ENCODE measurements around the gene TMEM184A. TPM values are rescaled to one million over a fixed set of nuclear protein-coding genes. Genes with fewer than 3 reads are reported as not detected.
A peak's percentile ranks its signal among the peaks of the same experiment; 100 is the strongest.

TMEM184A gene
- total and polyA plus RNA-seq, 2 of the 4 experiments (the other 2 are of a cell fraction) = 0.36 to 1.9 TPM

- dilution Hi-C loops (cut with HindIII; ENCODE audit: low sequenced_read_pairs, unreplicated experiment) (no loop called here), intact Hi-C loops (cut with micrococcal nuclease) (no loop called here), in situ Hi-C loops (cut with MboI; ENCODE audit: low sequenced_read_pairs) (no loop called here)
- H3K4ac ChIP-seq (ENCODE audit: low read depth, low read length) = no peak overlapping the region
- H2AK9ac ChIP-seq (replicated peaks; ENCODE audit: low read depth, low read length, poor library complexity) = no peak overlapping the region
- no peak overlapping the region for H3K18ac ChIP-seq (ENCODE audit: low read depth, low read length)
- H3K9me1 ChIP-seq (ENCODE audit: insufficient read depth, low read length) = peaks cover 4% of the 10 kb centered on the region; the same call in 1 of the 2 replicates
- ChIA-PET CTCF (no interaction called here), POLR2A (ENCODE audit: unreplicated experiment) (no interaction called here)
- no peak overlapping the region for H2BK5ac ChIP-seq (ENCODE audit: low read depth, low read length, poor library complexity, severe bottlenecking)
- WGBS, 2 experiments (ENCODE audit: extremely low coverage in 2 of 2, insufficient read length in 1 of 2) = 94% methylated on average over 18 of the region's 33 CpGs; no CpG with 5 or more reads in 1 of the 2 experiments
- H3K27me3 ChIP-seq (ENCODE audit: control insufficient read depth, insufficient read depth, low read length) = no peaks in the 10 kb centered on the region
- no peak overlapping the region for H3K56ac ChIP-seq (ENCODE audit: extremely low read depth, insufficient read depth, low read length)
- H3K4me1 ChIP-seq (ENCODE audit: control insufficient read depth, insufficient read depth, low read length) = peaks cover 10% of the 10 kb centered on the region
- no peak overlapping the region for H2BK15ac ChIP-seq (ENCODE audit: low read depth, low read length)
- no peak overlapping the region for H3K4me2 ChIP-seq (ENCODE audit: low read depth, low read length)
- no peak overlapping the region for H3K9ac ChIP-seq (ENCODE audit: low read depth, low read length)
- peak overlapping the region; percentile 10; the same call in 1 of the 2 replicates for H3K27ac ChIP-seq (ENCODE audit: insufficient read depth, low read length)
- no peak overlapping the region for H3K14ac ChIP-seq (replicated peaks; ENCODE audit: low read depth, low read length)
- peak overlapping the region; percentile 58 for H2AFZ ChIP-seq (replicated peaks; ENCODE audit: low read length, poor library complexity)
- peaks cover 48% of the 10 kb centered on the region for H3K36me3 ChIP-seq (ENCODE audit: control insufficient read depth, insufficient read depth, low read length)
- H3K23ac ChIP-seq (ENCODE audit: low read depth, low read length) = no peak overlapping the region
- H4K5ac ChIP-seq (ENCODE audit: low read depth, low read length) = no peak overlapping the region
- H3K79me1 ChIP-seq (ENCODE audit: low read depth in 1 of 2, low read length in 2 of 2) = peaks cover 0 to 47% of the 10 kb centered on the region in 2 experiments; a peak in 3 of 4 replicates
- DNase-seq = no peak
- H2AK5ac ChIP-seq (ENCODE audit: low read depth, low read length) = no peak overlapping the region
- no peak overlapping the region for H3K4me3 ChIP-seq (ENCODE audit: insufficient read depth, low read depth, low read length)
- H2BK120ac ChIP-seq (ENCODE audit: low read depth, low read length) = no peak overlapping the region
- H3K9me3 ChIP-seq (ENCODE audit: control insufficient read depth, insufficient read depth, low read length) = no peaks in the 10 kb centered on the region
- H4K8ac ChIP-seq (ENCODE audit: low read depth in 2 of 2, low read length in 2 of 2) = no peak overlapping the region
- ATAC-seq (ENCODE audit: low read depth) = no peak
- H4K91ac ChIP-seq (ENCODE audit: insufficient read depth, low read depth, low read length) = no peak overlapping the region
- peaks cover 26% of the 10 kb centered on the region for H4K20me1 ChIP-seq (ENCODE audit: insufficient read depth, low read length)
- no peak overlapping the region for H2BK20ac ChIP-seq (ENCODE audit: low read depth, low read length)
- TF ChIP-seq CHD1 (IDR thresholded peaks at IDR 0.05; ENCODE audit: low read depth, low read length) (no peak), SMC3 (IDR thresholded peaks at IDR 0.05; ENCODE audit: low read depth, low read length) (no peak)
- BruUV-seq (replicated peaks) = TSS peak; percentile 31
Observed at GRCh38 chr7:1541431-1542162, 14.4 kb downstream of the TMEM184A start.
